GM20431 (cell line): ENCODE measurements around the gene FKTN.

Experiments used
- in situ Hi-C: fragments of 300-500 bp; cut with MseI, MboI; formaldehyde crosslinking; loops from one replicate; pipeline ENCODE4 v1.15.0; 2020; ENCODE audit warnings: low sequenced_read_pairs; ENCODE audit not compliant: unreplicated experiment

Gene FKTN

GRCh38 chr9:105625088-105625487, 67.2 kb downstream of the FKTN start:
- in situ Hi-C loops, result no loop called here

GRCh38 chr9:105632807-105633206, 74.9 kb downstream of the FKTN start:
- in situ Hi-C loops, result no loop called here

- in situ Hi-C loops, result no loop called here
Observed at GRCh38 chr9:105633411-105633810, 75.5 kb downstream of the FKTN start.

GRCh38 chr9:105636331-105636730, 78.4 kb downstream of the FKTN start:
- in situ Hi-C loops, result no loop called here

GRCh38 chr9:105637787-105638395, 80.0 kb downstream of the FKTN start:
- in situ Hi-C loops, result no loop called here

GRCh38 chr9:105639936-105640335, 82.0 kb downstream of the FKTN start:
- in situ Hi-C loops, result no loop called here

GRCh38 chr9:105643795-105644194, 85.9 kb downstream of the FKTN start:
- in situ Hi-C loops, result no loop called here

- in situ Hi-C loops, result no loop called here
Observed at GRCh38 chr9:105646879-105647594, 89.1 kb downstream of the FKTN start.

- in situ Hi-C loops, result no loop called here
Observed at GRCh38 chr9:105647595-105648349, 89.8 kb downstream of the FKTN start.

GRCh38 chr9:105651806-105652205, 93.9 kb downstream of the FKTN start:
- in situ Hi-C loops, result no loop called here

GRCh38 chr9:105656131-105656921, 98.4 kb downstream of the FKTN start:
- in situ Hi-C loops, result no loop called here

- in situ Hi-C loops, result no loop called here
Observed at GRCh38 chr9:105658351-105658750, 100.4 kb downstream of the FKTN start.

- in situ Hi-C loops, result no loop called here
Observed at GRCh38 chr9:105661011-105661410, 103.1 kb downstream of the FKTN start.

GRCh38 chr9:105662184-105663104, 104.5 kb downstream of the FKTN start, which contains the start of gene TAL2:
TSS of gene TAL2 (plus strand) at chr9:105662457. CDS start at chr9:105662497, 40 bp downstream.
- in situ Hi-C loops, result no loop called here

GRCh38 chr9:105663914-105664313, 106.0 kb downstream of the FKTN start:
- in situ Hi-C loops, result no loop called here

GRCh38 chr9:105667867-105668266, 109.9 kb downstream of the FKTN start:
- in situ Hi-C loops, result no loop called here

GRCh38 chr9:105670315-105670714, 112.4 kb downstream of the FKTN start:
- in situ Hi-C loops, result no loop called here

GRCh38 chr9:105670775-105671174, 112.8 kb downstream of the FKTN start:
- in situ Hi-C loops, result no loop called here

- in situ Hi-C loops, result no loop called here
Observed at GRCh38 chr9:105672711-105673234, 114.8 kb downstream of the FKTN start.
